ENCODE results near the gene NCOR2. TPM values are rescaled to one million over a fixed set of nuclear protein-coding genes. Genes with fewer than 3 reads are reported as not detected.
A peak's percentile ranks its signal among the peaks of the same experiment; 100 is the strongest.

The NCOR2 gene
- total and polyA plus RNA-seq, 2 of the 8 experiments (the other 6 are each of a cell fraction or from before 2014, with no cell fraction given), result 14.8 to 275 TPM

DNA sequence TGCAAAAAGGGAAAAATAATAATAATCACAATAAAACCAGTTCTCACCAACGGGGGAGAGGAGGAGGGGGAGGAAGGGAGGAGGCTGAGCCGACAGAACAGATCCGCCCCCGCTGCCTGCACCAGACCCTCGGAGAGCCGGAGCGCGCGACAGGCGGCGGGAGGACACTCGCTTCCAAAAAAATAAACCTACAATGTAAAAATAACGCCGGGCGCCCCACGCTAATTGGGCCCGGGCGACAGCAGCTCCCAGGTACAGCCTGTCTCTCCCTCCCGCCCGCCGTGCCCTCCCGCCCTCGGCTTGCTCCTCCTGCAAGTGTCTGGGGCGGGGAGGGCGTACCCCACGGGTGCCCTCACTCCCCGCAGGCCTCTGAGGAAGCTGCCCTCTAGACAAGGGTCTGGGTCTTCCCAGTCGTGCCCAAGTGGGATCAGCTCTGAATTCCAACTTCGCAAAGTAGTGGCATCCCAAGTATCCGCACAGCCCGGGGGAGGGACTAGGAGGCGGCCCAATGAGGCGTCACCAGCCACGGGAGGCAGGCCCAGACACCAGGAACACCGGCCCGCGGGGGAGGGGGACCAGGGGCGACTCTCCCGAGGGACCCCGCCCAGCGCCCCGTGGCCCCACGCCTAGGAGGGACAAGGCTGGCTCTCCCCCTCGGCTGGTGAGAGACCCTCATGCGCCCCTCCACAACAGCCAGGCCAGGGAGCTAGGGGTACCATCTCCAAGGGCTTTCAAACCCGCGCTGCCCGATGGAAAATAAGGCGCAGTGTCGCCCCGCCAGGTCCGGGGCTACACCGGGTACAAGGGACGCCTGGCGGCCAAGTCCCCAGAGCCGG lies 1.0 kb downstream of the NCOR2 start (continued):
- TF ChIP-seq GABPA (IDR thresholded peaks at IDR 0.05; ENCODE audit: borderline replicate concordance, insufficient read depth, low read length), result no peak
- no peak for TF ChIP-seq HDAC6 (IDR thresholded peaks at IDR 0.05; ENCODE audit: low read depth, low read length)
- TF ChIP-seq CREB1 (IDR thresholded peaks at IDR 0.05), result peak; percentile 43
- TF ChIP-seq SIN3A (conservative IDR thresholded peaks at IDR 0.05 in 1 of 2, IDR thresholded peaks at IDR 0.05 in 1 of 2; ENCODE audit: low read depth in 1 of 2, low read length in 2 of 2), result peak in 1 of 2 experiments; percentile 62; a peak in 2 of 4 replicates
- peak; percentile 59; the same call in 1 of the 2 replicates for TF ChIP-seq TEAD4 (IDR thresholded peaks at IDR 0.05; ENCODE audit: low read depth, low read length)
- TF ChIP-seq, protein P1, sequence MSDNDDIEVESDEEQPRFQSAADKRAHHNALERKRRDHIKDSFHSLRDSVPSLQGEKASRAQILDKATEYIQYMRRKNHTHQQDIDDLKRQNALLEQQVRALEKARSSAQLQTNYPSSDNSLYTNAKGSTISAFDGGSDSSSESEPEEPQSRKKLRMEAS (IDR thresholded peaks at IDR 0.05), result no peak

All from H1 (cell line).